ENCODE data around the gene BBS1. TPM values are rescaled to one million over a fixed set of nuclear protein-coding genes. Genes with fewer than 3 reads are reported as not detected.

Gene BBS1
- total and polyA plus RNA-seq, 2 donors (not counting 3 experiments of a cell fraction or from before 2014, with no cell fraction given) = 29.2 to 32.9 TPM

- no peaks in the 10 kb centered on the region for H3K79me2 ChIP-seq (ENCODE audit: control insufficient read depth, insufficient read depth, low read length)
- H3K27me3 ChIP-seq (ENCODE audit: control insufficient read depth in 2 of 2, insufficient read depth in 2 of 2, low read length in 2 of 2) = no peaks in the 10 kb centered on the region
- ChIA-PET CTCF (no interaction called here), POLR2A (no interaction called here)
- no peak overlapping the region for H3K27ac ChIP-seq (ENCODE audit: insufficient read depth, low read depth, low read length)
- intact Hi-C loops (cut with micrococcal nuclease) (no loop called here), dilution Hi-C loops (cut with MboI; ENCODE audit: extremely low pct_ligation_motif_present, low sequenced_read_pairs) (no loop called here)
- no peaks in the 10 kb centered on the region for H3K9me1 ChIP-seq (replicated peaks; ENCODE audit: control insufficient read depth, extremely low read depth, insufficient read depth, low read length)
- DNase-seq (ENCODE audit: low read depth, low spot score) (no peak), FAIRE-seq (no peak)
- H3K9ac ChIP-seq (replicated peaks; ENCODE audit: extremely low read depth, insufficient read depth, low read length) = no peak overlapping the region
- H3K9me3 ChIP-seq (replicated peaks; ENCODE audit: control insufficient read depth, insufficient read depth, low read length) = no peaks in the 10 kb centered on the region
- no peaks in the 10 kb centered on the region for H4K20me1 ChIP-seq (replicated peaks; ENCODE audit: control insufficient read depth, extremely low read depth, insufficient read depth, low read length)
- H3K4me3 ChIP-seq (replicated peaks in 1 of 3; ENCODE audit: insufficient read depth in 1 of 3, low read depth in 1 of 3, low read length in 3 of 3) = no peak overlapping the region
- BruUV-seq (replicated peaks) = no TSS peak
- no peak overlapping the region for H2AFZ ChIP-seq (ENCODE audit: low read depth, low read length)
- H3K36me3 ChIP-seq (ENCODE audit: control insufficient read depth in 2 of 2, extremely low read depth in 1 of 2, insufficient read depth in 2 of 2, low read length in 2 of 2) = peaks cover 0 to 14% of the 10 kb centered on the region in 2 experiments
- H3K4me1 ChIP-seq (ENCODE audit: control insufficient read depth, extremely low read depth, insufficient read depth, low read length) = no peaks in the 10 kb centered on the region
- TF ChIP-seq EZH2 (IDR thresholded peaks at IDR 0.05; ENCODE audit: borderline replicate concordance, low read depth, low read length, severe bottlenecking) (no peak), MAX (IDR thresholded peaks at IDR 0.05; ENCODE audit: insufficient read depth, insufficient read length) (no peak), GATA2 (IDR thresholded peaks at IDR 0.05; ENCODE audit: insufficient read depth, insufficient read length, low read depth, low read length) (no peak), FOS (IDR thresholded peaks at IDR 0.05; ENCODE audit: borderline replicate concordance, insufficient read depth, low read length) (no peak), JUN (IDR thresholded peaks at IDR 0.05; ENCODE audit: borderline replicate concordance, insufficient read depth, insufficient read length, low read depth) (no peak), MYC (IDR thresholded peaks at IDR 0.05; ENCODE audit: low read depth, low read length) (no peak), POLR2A (IDR thresholded peaks at IDR 0.05; ENCODE audit: low read depth, low read length) (no peak), CTCF (IDR thresholded peaks at IDR 0.05; ENCODE audit: extremely low read depth in 1 of 2, insufficient read depth in 1 of 2, low read depth in 1 of 2, low read length in 2 of 2) (no peak), POLR2AphosphoS5 (IDR thresholded peaks at IDR 0.05; ENCODE audit: insufficient read depth, low read depth, low read length) (no peak)
- no peak overlapping the region for H3K4me2 ChIP-seq (ENCODE audit: insufficient read depth, low read length)
Measured at GRCh38 chr11:66498506-66498905, 11.9 kb upstream of the BBS1 start.

Data from endothelial cell of umbilical vein (primary cell).